ENCODE measurements around the gene TRIM31. TPM values are rescaled to one million over a fixed set of nuclear protein-coding genes. Genes with fewer than 3 reads are reported as not detected.
A peak's percentile ranks its signal among the peaks of the same experiment; 100 is the strongest.

TRIM31 gene
- total RNA-seq, 2 experiments from 2014 or later = not detected

GRCh38 chr6:30071081-30071818, 41.6 kb downstream of the TRIM31 start:
- peak overlapping the region; percentile 37 for H3K4me3 Mint-ChIP-seq
- no peaks in the 10 kb centered on the region for H3K9me3 Mint-ChIP-seq
- POLR2A ChIA-PET = interaction anchor here (2.8 kb wide), 1 partner anchor 10 kb away, joined by 13 read pairs; the partner anchor contains the start of gene POLR1H
- no peak overlapping the region for H3K27ac Mint-ChIP-seq
- H3K4me1 Mint-ChIP-seq = peaks cover 34% of the 10 kb centered on the region
- DNase-seq (peak; percentile 59), ATAC-seq (ENCODE audit: low read depth) (no peak)
- peaks cover 53% of the 10 kb centered on the region for H3K27me3 Mint-ChIP-seq
- peaks cover 25% of the 10 kb centered on the region for H3K36me3 Mint-ChIP-seq

- Mint-ChIP-seq H3K4me1 (peaks cover 43% of the 10 kb centered on the region), H3K27me3 (peaks cover 19% of the 10 kb centered on the region), H3K36me3 (peaks cover 37% of the 10 kb centered on the region), H3K4me3 (peak overlapping the region; percentile 97), H3K9me3 (no peaks in the 10 kb centered on the region), H3K27ac (peak overlapping the region; percentile 97)
- DNase-seq = no peak
- POLR2A ChIA-PET = interaction anchor here (0.9 to 1.1 kb wide), 2 partner anchors 34 to 36 kb away, joined by 3 read pairs; no protein-coding TSS in a partner anchor
- ATAC-seq (ENCODE audit: low read depth) = no peak
Observed at GRCh38 chr6:30067460-30068139, 45.3 kb downstream of the TRIM31 start.

GRCh38 chr6:30066577-30067459, 46.1 kb downstream of the TRIM31 start, which contains the start of gene PPP1R11:
Gene PPP1R11 (plus strand): TSS chr6:30067198. CDS start chr6:30067411, 213 bp downstream.
- POLR2A ChIA-PET = interaction anchor here (0.6 to 1.7 kb wide), 7 partner anchors 8 to 317 kb away, joined by 3 to 12 read pairs (median 5); partner anchors contain the start of genes RNF39, TRIM26 and TRIM39
- ATAC-seq (ENCODE audit: low read depth) = peak; percentile 96

GRCh38 chr6:30066082-30066481, 46.8 kb downstream of the TRIM31 start:
- peaks cover 6% of the 10 kb centered on the region for H3K27me3 Mint-ChIP-seq
- no peak for ATAC-seq (ENCODE audit: low read depth)
- H3K27ac Mint-ChIP-seq = peak overlapping the region; percentile 97
- peak overlapping the region; percentile 97 for H3K4me3 Mint-ChIP-seq
- H3K9me3 Mint-ChIP-seq = no peaks in the 10 kb centered on the region
- H3K36me3 Mint-ChIP-seq = peaks cover 36% of the 10 kb centered on the region
- peaks cover 41% of the 10 kb centered on the region for H3K4me1 Mint-ChIP-seq
- DNase-seq = no peak
- POLR2A ChIA-PET = interaction anchor here (1.1 to 1.7 kb wide), 5 partner anchors 9 to 317 kb away, joined by 4 to 12 read pairs (median 5); partner anchors contain the start of genes RNF39, TRIM26 and TRIM39

More at GRCh38 chr6:30066577-30067459, 46.1 kb downstream of the TRIM31 start, which contains the start of gene PPP1R11:
- peak; percentile 95 for DNase-seq
- H3K4me1 Mint-ChIP-seq = peaks cover 43% of the 10 kb centered on the region
- H3K27ac Mint-ChIP-seq = peak within 1 kb of the TSS; percentile 97
- peaks cover 11% of the 10 kb centered on the region for H3K27me3 Mint-ChIP-seq
- H3K36me3 Mint-ChIP-seq = peaks cover 38% of the 10 kb centered on the region
- H3K4me3 Mint-ChIP-seq = peak within 1 kb of the TSS; percentile 97
- H3K9me3 Mint-ChIP-seq = no peaks in the 10 kb centered on the region

GRCh38 chr6:30063315-30063714, 49.6 kb downstream of the TRIM31 start:
- POLR2A ChIA-PET = no interaction called here
- Mint-ChIP-seq H3K36me3 (peaks cover 20% of the 10 kb centered on the region), H3K27me3 (no peaks in the 10 kb centered on the region), H3K4me3 (peak overlapping the region; percentile 42), H3K4me1 (peaks cover 45% of the 10 kb centered on the region), H3K27ac (peak overlapping the region; percentile 19), H3K9me3 (no peaks in the 10 kb centered on the region)
- ATAC-seq (ENCODE audit: low read depth) = no peak
- no peak for DNase-seq

GRCh38 chr6:30062471-30063178, 50.3 kb downstream of the TRIM31 start:
- peaks cover 19% of the 10 kb centered on the region for H3K36me3 Mint-ChIP-seq
- no peaks in the 10 kb centered on the region for H3K9me3 Mint-ChIP-seq
- H3K27ac Mint-ChIP-seq = peak overlapping the region; percentile 99

GRCh38 chr6:30061858-30062458, 50.9 kb downstream of the TRIM31 start:
- Mint-ChIP-seq H3K4me1 (peaks cover 35% of the 10 kb centered on the region), H3K4me3 (peak overlapping the region; percentile 98), H3K36me3 (peaks cover 19% of the 10 kb centered on the region), H3K27ac (peak overlapping the region; percentile 99), H3K27me3 (no peaks in the 10 kb centered on the region), H3K9me3 (no peaks in the 10 kb centered on the region)
- POLR2A ChIA-PET = interaction anchor here (0.7 to 2.9 kb wide), 12 partner anchors 8 to 354 kb away, joined by 3 to 13 read pairs (median 6); partner anchors contain the start of gene TRIM26
- DNase-seq = no peak
- ATAC-seq (ENCODE audit: low read depth) = peak; percentile 62

More at GRCh38 chr6:30062471-30063178, 50.3 kb downstream of the TRIM31 start:
- H3K4me3 Mint-ChIP-seq = peak overlapping the region; percentile 98
- DNase-seq (no peak), ATAC-seq (ENCODE audit: low read depth) (no peak)
- POLR2A ChIA-PET = interaction anchor here (0.7 to 2.9 kb wide), 5 partner anchors 8 to 384 kb away, joined by 3 to 13 read pairs (median 5); no protein-coding TSS in a partner anchor
- no peaks in the 10 kb centered on the region for H3K27me3 Mint-ChIP-seq
- peaks cover 38% of the 10 kb centered on the region for H3K4me1 Mint-ChIP-seq

- peak; percentile 88 for ATAC-seq (ENCODE audit: low read depth)
- peaks cover 19% of the 10 kb centered on the region for H3K36me3 Mint-ChIP-seq
- H3K27me3 Mint-ChIP-seq = no peaks in the 10 kb centered on the region
- peaks cover 33% of the 10 kb centered on the region for H3K4me1 Mint-ChIP-seq
- no peaks in the 10 kb centered on the region for H3K9me3 Mint-ChIP-seq
- H3K4me3 Mint-ChIP-seq = peak within 1 kb of the TSS; percentile 98
- DNase-seq = peak; percentile 85
- POLR2A ChIA-PET = interaction anchor here (1.0 to 2.9 kb wide), 12 partner anchors 9 to 353 kb away, joined by 3 to 13 read pairs (median 6); partner anchors contain the start of gene TRIM26
- peak within 1 kb of the TSS; percentile 99 for H3K27ac Mint-ChIP-seq
Observed at GRCh38 chr6:30061092-30061857, 51.6 kb downstream of the TRIM31 start, which contains the start of gene POLR1H. Gene POLR1H (plus strand): TSS chr6:30061265. CDS start chr6:30061525, 260 bp downstream.

GRCh38 chr6:30060606-30061091, 52.2 kb downstream of the TRIM31 start:
- Mint-ChIP-seq H3K4me3 (peak overlapping the region; percentile 98), H3K4me1 (peaks cover 27% of the 10 kb centered on the region), H3K36me3 (peaks cover 19% of the 10 kb centered on the region), H3K27me3 (no peaks in the 10 kb centered on the region), H3K9me3 (no peaks in the 10 kb centered on the region), H3K27ac (peak overlapping the region; percentile 99)
- ATAC-seq (ENCODE audit: low read depth) (peak; percentile 8), DNase-seq (peak; percentile 46)
- POLR2A ChIA-PET = interaction anchor here (0.8 to 2.9 kb wide), 12 partner anchors 9 to 353 kb away, joined by 3 to 13 read pairs (median 6); partner anchors contain the start of gene TRIM26

- Mint-ChIP-seq H3K27ac (no peak overlapping the region), H3K27me3 (no peaks in the 10 kb centered on the region), H3K9me3 (no peaks in the 10 kb centered on the region), H3K4me1 (peaks cover 11% of the 10 kb centered on the region), H3K36me3 (peaks cover 8% of the 10 kb centered on the region), H3K4me3 (no peak overlapping the region)
- POLR2A ChIA-PET = no interaction called here
- ATAC-seq (ENCODE audit: low read depth) = no peak
- DNase-seq = no peak
Observed at GRCh38 chr6:30055513-30055912, 57.4 kb downstream of the TRIM31 start.

GRCh38 chr6:30053682-30054081, 59.2 kb downstream of the TRIM31 start:
- H3K4me3 Mint-ChIP-seq = no peak overlapping the region
- DNase-seq = no peak
- no peaks in the 10 kb centered on the region for H3K9me3 Mint-ChIP-seq
- no peak for ATAC-seq (ENCODE audit: low read depth)
- POLR2A ChIA-PET = no interaction called here
- no peak overlapping the region for H3K27ac Mint-ChIP-seq
- H3K27me3 Mint-ChIP-seq = no peaks in the 10 kb centered on the region
- peaks cover 3% of the 10 kb centered on the region for H3K4me1 Mint-ChIP-seq
- H3K36me3 Mint-ChIP-seq = peaks cover 8% of the 10 kb centered on the region

Measured in activated naive CD8-positive, alpha-beta T cell treated with anti-CD3 and anti-CD28 coated beads, Interleukin-2, amount 10 ng/mL, durations not matched to agents 7 days and 5 days (primary cell).